SU-DHL-6 (cell line): ENCODE data around the gene SPECC1.

Source experiments
- H2AFZ ChIP-seq: fragments of 200-600 bp; sonication (generic); 2 replicates; pipeline ENCODE4 v1.6.1; 2014; ENCODE audit warnings: low read depth, mild to moderate bottlenecking, moderate library complexity, mixed read lengths, antibody characterized with exemption, low read length; ENCODE audit not compliant: severe bottlenecking
- H3F3A ChIP-seq: fragments of 200-600 bp; shearing (Covaris generic); 2 replicates; pipeline ENCODE4 v1.6.0; 2016; ENCODE audit warnings: antibody characterized with exemption, mild to moderate bottlenecking; ENCODE audit not compliant: insufficient read depth
- H3K27ac ChIP-seq: fragments of 200-600 bp; sonication (generic); 2 replicates; pipeline ENCODE4 v1.5.1; 2016; ENCODE audit warnings: low read depth, mild to moderate bottlenecking, low read length, moderate library complexity, mixed read lengths
- H3K27me3 ChIP-seq: fragments of 200-600 bp; sonication (generic), shearing (Covaris generic); 2 replicates; pipeline ENCODE4 v1.6.0; 2014; ENCODE audit warnings: mild to moderate bottlenecking, low read length
- H3K36me3 ChIP-seq: fragments of 200-600 bp; sonication (generic); 2 replicates; pipeline ENCODE4 v1.6.1; 2014; ENCODE audit warnings: mild to moderate bottlenecking, low read length, mixed read lengths
- H3K4me2 ChIP-seq: fragments of 300-600, 200-600 bp; shearing (Covaris generic), sonication (generic); 2 replicates; pipeline ENCODE4 v1.6.0; 2014; ENCODE audit warnings: low read length, low read depth, mild to moderate bottlenecking; ENCODE audit not compliant: poor library complexity, severe bottlenecking
- H3K4me3 ChIP-seq: fragments of 200-600 bp; sonication (generic); 2 replicates; pipeline ENCODE4 v1.5.1; 2014; ENCODE audit warnings: antibody characterized with exemption, low read length, mild to moderate bottlenecking, mixed read lengths; ENCODE audit not compliant: insufficient read depth, poor library complexity, severe bottlenecking
- H3K79me2 ChIP-seq: fragments of 200-600 bp; sonication (generic); 2 replicates; pipeline ENCODE4 v1.6.1; 2014; ENCODE audit warnings: mild to moderate bottlenecking, low read length, moderate library complexity; ENCODE audit not compliant: insufficient read depth
- H3K9ac ChIP-seq: fragments of 200-600 bp; sonication (generic); 2 replicates; pipeline ENCODE4 v1.7.0; 2014; ENCODE audit warnings: mild to moderate bottlenecking, low read length
- H3K9me2 ChIP-seq: fragments of 200-600 bp; sonication (generic); replicated peaks from 2 replicates; pipeline ENCODE4 v1.6.1; 2014; ENCODE audit warnings: low read length; ENCODE audit not compliant: insufficient read depth
- H3K9me3 ChIP-seq: fragments of 200-600 bp; sonication (generic); 2 replicates; pipeline ENCODE4 v1.6.1; 2014; ENCODE audit warnings: low read length, mixed read lengths; ENCODE audit not compliant: insufficient read depth
- H4K20me1 ChIP-seq: fragments of 200-600 bp; sonication (generic); 2 replicates; pipeline ENCODE4 v1.6.1; 2014; ENCODE audit warnings: low read depth, mild to moderate bottlenecking, antibody characterized with exemption, low read length, moderate library complexity, mixed read lengths
- EZH2phosphoT487 ChIP-seq: fragments of 200-600 bp; sonication (generic), shearing (Covaris generic); conservative IDR thresholded peaks from 2 replicates; pipeline ENCODE4 v1.6.1; 2018; ENCODE audit warnings: mild to moderate bottlenecking, antibody characterized with exemption, low read length, moderate library complexity, mixed read lengths
- TF ChIP-seq, protein P1 (sequence below): fragments of 200-600 bp; sonication (generic); IDR thresholded peaks from one replicate; pipeline ENCODE4 v1.5.1; 2017; ENCODE audit warnings: antibody characterized with exemption, mild to moderate bottlenecking, low read length, moderate library complexity; ENCODE audit not compliant: insufficient read depth, poor library complexity, severe bottlenecking

Gene SPECC1

DNA sequence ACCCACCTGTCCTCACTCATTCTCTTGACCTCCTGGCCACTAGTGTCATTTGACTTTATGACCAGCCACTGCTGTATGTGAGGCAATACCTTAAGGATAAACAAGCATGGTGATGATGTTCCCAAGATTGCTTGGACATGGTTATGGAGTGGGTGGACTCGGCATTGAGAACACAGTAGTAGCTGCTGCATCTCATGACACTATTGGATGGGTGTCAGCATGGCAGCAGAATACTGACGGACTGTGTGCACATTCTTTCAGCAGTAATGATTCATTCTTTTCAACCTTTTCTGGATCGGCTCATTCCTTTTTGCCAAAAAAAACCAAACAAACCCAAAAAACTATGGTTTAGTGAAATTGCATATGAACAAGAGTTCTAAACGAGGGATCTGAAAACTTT lies 13.5 kb downstream of the SPECC1 start:
- H3K4me2 ChIP-seq: no peak overlapping the region
- no peaks in the 10 kb centered on the region for H3K79me2 ChIP-seq
- H4K20me1 ChIP-seq: no peaks in the 10 kb centered on the region
- H3K4me3 ChIP-seq: no peak overlapping the region
- H3K36me3 ChIP-seq: no peaks in the 10 kb centered on the region
- no peaks in the 10 kb centered on the region for H3K27me3 ChIP-seq
- H2AFZ ChIP-seq: no peak overlapping the region
- no peaks in the 10 kb centered on the region for H3F3A ChIP-seq
- H3K9me3 ChIP-seq: no peaks in the 10 kb centered on the region
- no peak overlapping the region for H3K9ac ChIP-seq
- no peaks in the 10 kb centered on the region for H3K9me2 ChIP-seq
- TF ChIP-seq, protein P1, sequence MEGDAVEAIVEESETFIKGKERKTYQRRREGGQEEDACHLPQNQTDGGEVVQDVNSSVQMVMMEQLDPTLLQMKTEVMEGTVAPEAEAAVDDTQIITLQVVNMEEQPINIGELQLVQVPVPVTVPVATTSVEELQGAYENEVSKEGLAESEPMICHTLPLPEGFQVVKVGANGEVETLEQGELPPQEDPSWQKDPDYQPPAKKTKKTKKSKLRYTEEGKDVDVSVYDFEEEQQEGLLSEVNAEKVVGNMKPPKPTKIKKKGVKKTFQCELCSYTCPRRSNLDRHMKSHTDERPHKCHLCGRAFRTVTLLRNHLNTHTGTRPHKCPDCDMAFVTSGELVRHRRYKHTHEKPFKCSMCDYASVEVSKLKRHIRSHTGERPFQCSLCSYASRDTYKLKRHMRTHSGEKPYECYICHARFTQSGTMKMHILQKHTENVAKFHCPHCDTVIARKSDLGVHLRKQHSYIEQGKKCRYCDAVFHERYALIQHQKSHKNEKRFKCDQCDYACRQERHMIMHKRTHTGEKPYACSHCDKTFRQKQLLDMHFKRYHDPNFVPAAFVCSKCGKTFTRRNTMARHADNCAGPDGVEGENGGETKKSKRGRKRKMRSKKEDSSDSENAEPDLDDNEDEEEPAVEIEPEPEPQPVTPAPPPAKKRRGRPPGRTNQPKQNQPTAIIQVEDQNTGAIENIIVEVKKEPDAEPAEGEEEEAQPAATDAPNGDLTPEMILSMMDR: no peak
- no peak for TF ChIP-seq EZH2phosphoT487
- H3K27ac ChIP-seq: no peak overlapping the region

DNA sequence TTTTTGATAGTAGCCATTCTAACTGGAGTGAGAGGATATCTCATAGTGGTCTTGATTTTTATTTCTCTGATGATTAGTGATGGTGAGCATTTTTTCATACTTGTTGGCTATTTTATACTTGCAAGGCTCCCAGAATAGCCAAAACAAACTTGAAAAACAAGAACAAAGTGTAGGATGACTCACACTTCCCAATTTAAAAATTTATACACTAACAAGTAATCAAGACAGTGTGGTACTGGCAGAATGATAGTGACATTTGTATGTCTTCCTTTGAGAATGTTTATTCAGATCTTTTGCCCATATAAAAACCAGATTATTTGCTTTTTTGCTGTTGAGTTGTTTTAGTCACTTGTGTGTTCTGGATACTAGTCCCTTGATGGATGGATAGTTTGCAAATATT lies 17.8 kb downstream of the SPECC1 start:
- Histone ChIP-seq H3K79me2 (no peaks in the 10 kb centered on the region), H3K4me2 (no peak overlapping the region), H3K27ac (no peak overlapping the region), H3K9ac (no peak overlapping the region), H3K27me3 (no peaks in the 10 kb centered on the region), H4K20me1 (no peaks in the 10 kb centered on the region), H3K36me3 (no peaks in the 10 kb centered on the region), H3K4me3 (no peak overlapping the region), H3F3A (no peaks in the 10 kb centered on the region), H3K9me2 (no peaks in the 10 kb centered on the region), H3K9me3 (no peaks in the 10 kb centered on the region), H2AFZ (no peak overlapping the region)
- TF ChIP-seq, protein P1: no peak
- no peak for TF ChIP-seq EZH2phosphoT487

DNA sequence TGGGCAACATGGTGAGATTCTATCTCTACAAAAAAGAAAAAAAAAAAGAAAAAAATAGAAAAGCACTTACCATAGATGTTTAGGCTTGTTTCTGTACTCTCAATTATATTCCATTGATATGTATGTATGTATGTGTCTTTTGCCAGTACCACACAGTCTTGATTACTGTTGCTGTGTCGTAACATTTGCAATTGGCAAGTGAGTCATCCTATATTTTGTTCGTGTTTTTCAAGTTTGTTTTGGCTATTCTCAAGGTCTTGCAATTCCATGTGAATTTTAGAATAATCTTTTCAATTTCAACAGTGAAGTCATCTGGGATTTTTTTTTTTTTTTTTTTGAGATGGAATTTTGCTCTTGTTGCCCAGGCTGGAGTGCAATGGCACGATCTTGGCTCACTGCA lies 19.3 kb downstream of the SPECC1 start:
- Histone ChIP-seq H3K79me2 (no peaks in the 10 kb centered on the region), H3K9me3 (no peaks in the 10 kb centered on the region), H2AFZ (no peak overlapping the region), H3K9ac (no peak overlapping the region), H3K9me2 (no peaks in the 10 kb centered on the region), H3K27ac (no peak overlapping the region), H3K4me2 (no peak overlapping the region), H3F3A (0 out of 2 replicates have a peak, but pooled peaks cover 2% of the 10 kb centered on the region), H3K27me3 (no peaks in the 10 kb centered on the region), H3K36me3 (no peaks in the 10 kb centered on the region), H4K20me1 (no peaks in the 10 kb centered on the region), H3K4me3 (no peak overlapping the region)
- TF ChIP-seq, protein P1: no peak
- no peak for TF ChIP-seq EZH2phosphoT487
